HEK293 (cell line): ENCODE data around the gene RNPS1.

Experiments used
- FEZF1 ChIP-seq: fragments of 450-650 bp; formaldehyde crosslinking; IDR thresholded peaks from 2 replicates; pipeline ENCODE4 v1.5.1; 2016; ENCODE audit warnings: missing biosample characterization, missing genetic modification characterization
- KLF1 ChIP-seq: fragments of 450-650 bp; formaldehyde crosslinking; IDR thresholded peaks from 2 replicates; pipeline ENCODE4 v1.5.1; 2016; ENCODE audit warnings: missing biosample characterization, missing genetic modification characterization
- KLF16 ChIP-seq: fragments of 450-650 bp; formaldehyde crosslinking; IDR thresholded peaks from 2 replicates; pipeline ENCODE4 v1.5.1; 2017; ENCODE audit warnings: missing biosample characterization, missing genetic modification characterization
- KLF7 ChIP-seq: fragments of 450-650 bp; formaldehyde crosslinking; IDR thresholded peaks from 2 replicates; pipeline ENCODE4 v1.5.1; 2016; ENCODE audit warnings: missing biosample characterization, missing genetic modification characterization, borderline replicate concordance
- PRDM1 ChIP-seq: fragments of 450-650 bp; formaldehyde crosslinking; IDR thresholded peaks from 2 replicates; pipeline ENCODE4; 2016; ENCODE audit warnings: missing biosample characterization, missing genetic modification characterization
- SP2 ChIP-seq: fragments of 450-650 bp; formaldehyde crosslinking; IDR thresholded peaks from 2 replicates; pipeline ENCODE4 v1.5.1; 2016; ENCODE audit warnings: missing biosample characterization, missing genetic modification characterization
- WT1 ChIP-seq: fragments of 450-650 bp; formaldehyde crosslinking; IDR thresholded peaks from 2 replicates; pipeline ENCODE4 v1.5.1; 2016; ENCODE audit warnings: missing biosample characterization, missing genetic modification characterization
- YY1 ChIP-seq: fragments of 450-650 bp; formaldehyde crosslinking; IDR thresholded peaks from 2 replicates; pipeline ENCODE4 v1.5.1; 2018; ENCODE audit warnings: missing biosample characterization, missing genetic modification characterization
- ZNF10 ChIP-seq: fragments of 450-650 bp; formaldehyde crosslinking; IDR thresholded peaks from 2 replicates; pipeline ENCODE4 v1.5.1; 2017; ENCODE audit warnings: missing biosample characterization, missing genetic modification characterization
- ZNF146 ChIP-seq: fragments of 450-650 bp; formaldehyde crosslinking; IDR thresholded peaks from 2 replicates; pipeline ENCODE4 v1.5.1; 2016; ENCODE audit warnings: missing biosample characterization, missing genetic modification characterization
- ZNF155 ChIP-seq: fragments of 450-650 bp; formaldehyde crosslinking; IDR thresholded peaks from 2 replicates; pipeline ENCODE4 v1.5.1; 2016; ENCODE audit warnings: missing biosample characterization, missing genetic modification characterization
- ZNF169 ChIP-seq: fragments of 450-650 bp; formaldehyde crosslinking; IDR thresholded peaks from 2 replicates; pipeline ENCODE4 v1.5.1; 2016; ENCODE audit warnings: missing biosample characterization, missing genetic modification characterization
- ZNF2 ChIP-seq: fragments of 450-650 bp; formaldehyde crosslinking; IDR thresholded peaks from 2 replicates; pipeline ENCODE4 v1.5.1; 2016; ENCODE audit warnings: missing biosample characterization, missing genetic modification characterization
- ZNF24 ChIP-seq: fragments of 450-650 bp; formaldehyde crosslinking; IDR thresholded peaks from 2 replicates; pipeline ENCODE4 v1.5.1; 2016; ENCODE audit warnings: missing biosample characterization, missing genetic modification characterization
- ZNF302 ChIP-seq: fragments of 450-650 bp; formaldehyde crosslinking; IDR thresholded peaks from 2 replicates; pipeline ENCODE4 v1.5.1; 2016; ENCODE audit warnings: missing biosample characterization, missing genetic modification characterization, low read depth
- ZNF501 ChIP-seq: fragments of 450-650 bp; formaldehyde crosslinking; IDR thresholded peaks from 2 replicates; pipeline ENCODE4 v1.5.1; 2016; ENCODE audit warnings: missing biosample characterization, missing genetic modification characterization
- ZNF530 ChIP-seq: fragments of 450-650 bp; formaldehyde crosslinking; IDR thresholded peaks from 2 replicates; pipeline ENCODE4 v1.5.1; 2016; ENCODE audit warnings: low read depth, missing biosample characterization, missing genetic modification characterization
- ZNF548 ChIP-seq: fragments of 450-650 bp; formaldehyde crosslinking; IDR thresholded peaks from 2 replicates; pipeline ENCODE4 v1.5.1; 2016; ENCODE audit warnings: missing biosample characterization, missing genetic modification characterization
- ZNF560 ChIP-seq: fragments of 450-650 bp; formaldehyde crosslinking; IDR thresholded peaks from 2 replicates; pipeline ENCODE4 v1.5.1; 2017; ENCODE audit warnings: missing biosample characterization, missing genetic modification characterization, borderline replicate concordance
- ZNF701 ChIP-seq: fragments of 450-650 bp; formaldehyde crosslinking; IDR thresholded peaks from 2 replicates; pipeline ENCODE4 v1.5.1; 2016; ENCODE audit warnings: missing biosample characterization, missing genetic modification characterization
- ZNF747 ChIP-seq: fragments of 450-650 bp; formaldehyde crosslinking; IDR thresholded peaks from 2 replicates; pipeline ENCODE4 v1.5.1; 2016; ENCODE audit warnings: missing biosample characterization, missing genetic modification characterization
- ZNF76 ChIP-seq: fragments of 450-650 bp; formaldehyde crosslinking; IDR thresholded peaks from 2 replicates; pipeline ENCODE4; 2016; ENCODE audit warnings: low read depth, missing biosample characterization, missing genetic modification characterization, borderline replicate concordance
- ZNF777 ChIP-seq: fragments of 450-650 bp; formaldehyde crosslinking; IDR thresholded peaks from 2 replicates; pipeline ENCODE4 v1.5.1; 2017; ENCODE audit warnings: missing biosample characterization, missing genetic modification characterization, borderline replicate concordance
- TF ChIP-seq, protein P1 (sequence below): fragments of 450-650 bp; formaldehyde crosslinking; IDR thresholded peaks from 2 replicates; pipeline ENCODE4 v1.5.1; 2017; ENCODE audit warnings: missing biosample characterization, missing genetic modification characterization
- TF ChIP-seq, protein P2 (sequence below): fragments of 450-650 bp; formaldehyde crosslinking; IDR thresholded peaks from 2 replicates; pipeline ENCODE4 v1.5.1; 2016; ENCODE audit warnings: missing biosample characterization, missing genetic modification characterization
- TF ChIP-seq, protein P3 (sequence below): fragments of 450-650 bp; formaldehyde crosslinking; IDR thresholded peaks from 2 replicates; pipeline ENCODE4 v1.5.1; 2016; ENCODE audit warnings: missing biosample characterization, missing genetic modification characterization
- TF ChIP-seq, protein P4 (sequence below): fragments of 450-650 bp; formaldehyde crosslinking; IDR thresholded peaks from 2 replicates; pipeline ENCODE4 v1.5.1; 2016; ENCODE audit warnings: missing biosample characterization, missing genetic modification characterization
- TF ChIP-seq, protein P5 (sequence below): fragments of 450-650 bp; formaldehyde crosslinking; IDR thresholded peaks from 2 replicates; pipeline ENCODE4 v1.5.1; 2016; ENCODE audit warnings: missing biosample characterization, missing genetic modification characterization

The RNPS1 gene

DNA sequence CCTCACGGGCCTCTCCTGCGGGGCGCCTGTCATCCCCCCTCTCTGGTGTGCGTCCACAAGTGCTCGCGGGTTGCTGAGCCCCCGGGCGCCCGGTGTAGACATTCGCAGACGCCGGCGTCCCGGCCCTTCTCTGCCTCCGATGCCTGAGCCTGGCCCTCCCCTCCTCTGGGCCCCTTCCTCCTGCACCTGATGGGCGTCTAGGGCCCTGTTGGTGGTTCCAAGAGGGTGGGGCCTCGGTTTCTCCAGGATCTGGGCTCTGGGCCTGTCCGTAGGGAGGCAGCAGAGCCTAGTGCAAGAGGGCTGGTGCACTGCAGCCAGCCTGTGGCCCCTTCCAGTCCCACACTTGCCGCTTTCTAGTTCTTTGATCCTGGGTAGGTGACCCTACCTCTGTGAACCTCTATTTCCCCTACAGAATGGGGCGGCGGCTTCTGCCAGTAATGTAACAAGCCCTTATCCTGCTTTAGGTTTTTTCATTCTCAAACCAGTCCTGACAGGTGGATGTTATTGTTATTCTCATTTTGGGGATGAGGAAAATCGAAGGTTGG lies 43.9 kb downstream of the RNPS1 start (continued):
- TF ChIP-seq ZNF146 (0 out of 2 replicates have a peak, but pooled peaks have one; percentile 1), ZNF747 (no peak), ZNF2 (tag by site-specific recombination) (0 out of 2 replicates have a peak, but pooled peaks have one; percentile 5), FEZF1 (no peak), ZNF560 (no peak), ZNF777 (tag by site-specific recombination) (no peak), KLF16 (tag by site-specific recombination) (no peak), ZNF76 (tag by site-specific recombination) (no peak), PRDM1 (tag by site-specific recombination) (no peak), ZNF155 (tag by site-specific recombination) (no peak), ZNF24 (tag by site-specific recombination) (no peak), KLF7 (peak; percentile 31; the same call in 1 of the 2 replicates), YY1 (no peak), ZNF501 (tag by site-specific recombination) (peak; percentile 52; the same call in 1 of the 2 replicates), WT1 (tag by site-specific recombination) (no peak), ZNF302 (tag by site-specific recombination) (no peak), SP2 (peak; percentile 66), KLF1 (peak; percentile 12), ZNF701 (no peak), ZNF548 (tag by site-specific recombination) (no peak), ZNF530 (no peak), ZNF169 (tag by site-specific recombination) (no peak), ZNF10 (tag by site-specific recombination) (peak; percentile 98)
- TF ChIP-seq, protein P1, sequence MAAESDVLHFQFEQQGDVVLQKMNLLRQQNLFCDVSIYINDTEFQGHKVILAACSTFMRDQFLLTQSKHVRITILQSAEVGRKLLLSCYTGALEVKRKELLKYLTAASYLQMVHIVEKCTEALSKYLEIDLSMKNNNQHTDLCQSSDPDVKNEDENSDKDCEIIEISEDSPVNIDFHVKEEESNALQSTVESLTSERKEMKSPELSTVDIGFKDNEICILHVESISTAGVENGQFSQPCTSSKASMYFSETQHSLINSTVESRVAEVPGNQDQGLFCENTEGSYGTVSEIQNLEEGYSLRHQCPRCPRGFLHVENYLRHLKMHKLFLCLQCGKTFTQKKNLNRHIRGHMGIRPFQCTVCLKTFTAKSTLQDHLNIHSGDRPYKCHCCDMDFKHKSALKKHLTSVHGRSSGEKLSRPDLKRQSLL (tag by site-specific recombination), result peak; percentile 23; the same call in 1 of the 2 replicates
- TF ChIP-seq, protein P2, sequence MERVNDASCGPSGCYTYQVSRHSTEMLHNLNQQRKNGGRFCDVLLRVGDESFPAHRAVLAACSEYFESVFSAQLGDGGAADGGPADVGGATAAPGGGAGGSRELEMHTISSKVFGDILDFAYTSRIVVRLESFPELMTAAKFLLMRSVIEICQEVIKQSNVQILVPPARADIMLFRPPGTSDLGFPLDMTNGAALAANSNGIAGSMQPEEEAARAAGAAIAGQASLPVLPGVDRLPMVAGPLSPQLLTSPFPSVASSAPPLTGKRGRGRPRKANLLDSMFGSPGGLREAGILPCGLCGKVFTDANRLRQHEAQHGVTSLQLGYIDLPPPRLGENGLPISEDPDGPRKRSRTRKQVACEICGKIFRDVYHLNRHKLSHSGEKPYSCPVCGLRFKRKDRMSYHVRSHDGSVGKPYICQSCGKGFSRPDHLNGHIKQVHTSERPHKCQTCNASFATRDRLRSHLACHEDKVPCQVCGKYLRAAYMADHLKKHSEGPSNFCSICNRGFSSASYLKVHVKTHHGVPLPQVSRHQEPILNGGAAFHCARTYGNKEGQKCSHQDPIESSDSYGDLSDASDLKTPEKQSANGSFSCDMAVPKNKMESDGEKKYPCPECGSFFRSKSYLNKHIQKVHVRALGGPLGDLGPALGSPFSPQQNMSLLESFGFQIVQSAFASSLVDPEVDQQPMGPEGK (tag by site-specific recombination), result peak; percentile 7; the same call in 1 of the 2 replicates
- TF ChIP-seq, protein P3, sequence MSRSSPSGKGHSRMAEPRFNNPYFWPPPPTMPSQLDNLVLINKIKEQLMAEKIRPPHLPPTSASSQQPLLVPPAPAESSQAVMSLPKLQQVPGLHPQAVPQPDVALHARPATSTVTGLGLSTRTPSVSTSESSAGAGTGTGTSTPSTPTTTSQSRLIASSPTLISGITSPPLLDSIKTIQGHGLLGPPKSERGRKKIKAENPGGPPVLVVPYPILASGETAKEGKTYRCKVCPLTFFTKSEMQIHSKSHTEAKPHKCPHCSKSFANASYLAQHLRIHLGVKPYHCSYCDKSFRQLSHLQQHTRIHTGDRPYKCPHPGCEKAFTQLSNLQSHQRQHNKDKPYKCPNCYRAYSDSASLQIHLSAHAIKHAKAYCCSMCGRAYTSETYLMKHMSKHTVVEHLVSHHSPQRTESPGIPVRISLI, result no peak
- TF ChIP-seq, protein P4, sequence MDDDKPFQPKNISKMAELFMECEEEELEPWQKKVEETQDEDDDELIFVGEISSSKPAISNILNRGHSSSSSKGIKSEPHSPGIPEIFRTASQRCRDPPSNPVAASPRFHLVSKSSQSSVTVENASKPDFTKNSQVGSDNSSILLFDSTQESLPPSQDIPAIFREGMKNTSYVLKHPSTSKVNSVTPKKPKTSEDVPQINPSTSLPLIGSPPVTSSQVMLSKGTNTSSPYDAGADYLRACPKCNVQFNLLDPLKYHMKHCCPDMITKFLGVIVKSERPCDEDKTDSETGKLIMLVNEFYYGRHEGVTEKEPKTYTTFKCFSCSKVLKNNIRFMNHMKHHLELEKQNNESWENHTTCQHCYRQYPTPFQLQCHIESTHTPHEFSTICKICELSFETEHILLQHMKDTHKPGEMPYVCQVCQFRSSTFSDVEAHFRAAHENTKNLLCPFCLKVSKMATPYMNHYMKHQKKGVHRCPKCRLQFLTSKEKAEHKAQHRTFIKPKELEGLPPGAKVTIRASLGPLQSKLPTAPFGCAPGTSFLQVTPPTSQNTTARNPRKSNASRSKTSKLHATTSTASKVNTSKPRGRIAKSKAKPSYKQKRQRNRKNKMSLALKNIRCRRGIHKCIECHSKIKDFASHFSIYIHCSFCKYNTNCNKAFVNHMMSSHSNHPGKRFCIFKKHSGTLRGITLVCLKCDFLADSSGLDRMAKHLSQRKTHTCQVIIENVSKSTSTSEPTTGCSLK, result no peak
- TF ChIP-seq, protein P5, sequence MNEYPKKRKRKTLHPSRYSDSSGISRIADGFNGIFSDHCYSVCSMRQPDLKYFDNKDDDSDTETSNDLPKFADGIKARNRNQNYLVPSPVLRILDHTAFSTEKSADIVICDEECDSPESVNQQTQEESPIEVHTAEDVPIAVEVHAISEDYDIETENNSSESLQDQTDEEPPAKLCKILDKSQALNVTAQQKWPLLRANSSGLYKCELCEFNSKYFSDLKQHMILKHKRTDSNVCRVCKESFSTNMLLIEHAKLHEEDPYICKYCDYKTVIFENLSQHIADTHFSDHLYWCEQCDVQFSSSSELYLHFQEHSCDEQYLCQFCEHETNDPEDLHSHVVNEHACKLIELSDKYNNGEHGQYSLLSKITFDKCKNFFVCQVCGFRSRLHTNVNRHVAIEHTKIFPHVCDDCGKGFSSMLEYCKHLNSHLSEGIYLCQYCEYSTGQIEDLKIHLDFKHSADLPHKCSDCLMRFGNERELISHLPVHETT (tag by site-specific recombination), result 0 out of 2 replicates have a peak, but pooled peaks have one; percentile 4
- TF ChIP-seq, all 188 proteins: peak for 23
